HCT116 (cell line): Measurements from ENCODE around the gene LCOR. TPM values are rescaled to one million over a fixed set of nuclear protein-coding genes. Genes with fewer than 3 reads are reported as not detected.

ENCODE experiments used
- ATAC-seq: fragments of 200-7000 bp; cut with Tn5 transposase; 2 replicates; pipeline ENCODE4 v1.9.1; 2020; ENCODE audit warnings: mild to moderate bottlenecking, moderate library complexity
- BruUV-seq: library from RNA; stranded (reverse); fragments of 400-500 nt; replicated peaks from 2 replicates; lab custom pipeline; 2021; lab: Mats Ljungman, UMichigan
- CTCF ChIA-PET: fragments of 300-600 bp; sonication (Branson Sonifier 250); formaldehyde crosslinking; loops from one replicate; lab custom pipeline; 2021; ENCODE audit warnings: antibody characterized with exemption; lab: Charles Lee
- POLR2A ChIA-PET: fragments of 300-600, 350-600 bp; sonication (Branson Sonifier 250); formaldehyde crosslinking; loops from one replicate; lab custom pipeline; 2021; ENCODE audit warnings: antibody characterized with exemption; lab: Charles Lee
- RAD21 ChIA-PET, 2 experiments: fragments of 300-600 bp; sonication (Branson Sonifier 250); formaldehyde crosslinking; loops; one replicate each; lab custom pipeline; 2023; ENCODE audit warnings: low total read pairs in 2 of 2; ENCODE audit not compliant: uncharacterized antibody in 2 of 2, unreplicated experiment in 2 of 2, low non-redundant PET in 1 of 2; lab: Charles Lee
- DNase-seq: peaks from one replicate; pipeline ENCODE4 v3.0.0-alpha.2; 2010; ENCODE audit warnings: low read depth, low spot score
- H2AFZ ChIP-seq: fragments of 200-600 bp; shearing (Covaris generic), sonication (generic); 2 replicates; pipeline ENCODE4 v1.6.1; 2017; ENCODE audit warnings: low read depth, mixed run types, mixed read lengths, antibody characterized with exemption, low read length; ENCODE audit not compliant: poor library complexity, severe bottlenecking
- H3K27ac ChIP-seq: 2 replicates; pipeline ENCODE4 v1.5.1; 2012; ENCODE audit warnings: low read depth, low read length
- H3K27me3 ChIP-seq: fragments of 200-600 bp; sonication (generic); 2 replicates; pipeline ENCODE4 v1.6.1; 2016; ENCODE audit warnings: mixed run types, low read length, mixed read lengths; ENCODE audit not compliant: insufficient read depth
- H3K36me3 ChIP-seq, 2 experiments: fragments of 200-500 bp in 1 of 2; fragments of 200-600 bp in 1 of 2; sonication (Bioruptor generic) in 1 of 2; sonication (generic) in 1 of 2; 2 replicates each; pipeline versions ENCODE4 v1.5.1 to v1.6.1; 2014 to 2016; ENCODE audit warnings: low read length in 2 of 2, inconsistent platforms in 1 of 2, mixed read lengths in 1 of 2, mixed run types in 1 of 2; ENCODE audit not compliant: insufficient read depth in 2 of 2, control insufficient read depth in 1 of 2
- H3K4me1 ChIP-seq, 2 experiments: fragments of 200-600 bp in 1 of 2; sonication (generic) in 1 of 2; 2 replicates each; pipeline versions ENCODE4 v1.5.1 to v1.6.1; 2012 to 2017; ENCODE audit warnings: low read length in 2 of 2, inconsistent platforms in 1 of 2, mild to moderate bottlenecking in 1 of 2, mixed read lengths in 1 of 2, mixed run types in 1 of 2, moderate library complexity in 1 of 2; ENCODE audit not compliant: insufficient read depth in 2 of 2, control insufficient read depth in 1 of 2
- H3K4me2 ChIP-seq: fragments of 200-600 bp; sonication (generic); 2 replicates; pipeline ENCODE4 v1.6.1; 2017; ENCODE audit warnings: mixed run types, low read length, mixed read lengths
- H3K4me3 ChIP-seq, 2 experiments: fragments of 200-600 bp in 1 of 2; sonication (generic) in 1 of 2; replicated peaks in 1 of 2; 2 replicates each; pipeline ENCODE4 v1.5.1; 2011 to 2016; ENCODE audit warnings: low read length in 2 of 2, control low read depth in 1 of 2, low read depth in 1 of 2, mild to moderate bottlenecking in 1 of 2, mixed read lengths in 1 of 2, mixed run types in 1 of 2
- H3K79me2 ChIP-seq: fragments of 200-600 bp; sonication (generic); 2 replicates; pipeline ENCODE4 v1.6.1; 2017; ENCODE audit warnings: mild to moderate bottlenecking, mixed run types, low read length, moderate library complexity, mixed read lengths; ENCODE audit not compliant: insufficient read depth
- H3K9ac ChIP-seq: fragments of 200-600 bp; sonication (generic); 2 replicates; pipeline ENCODE4 v1.6.1; 2016; ENCODE audit warnings: low read length, mixed read lengths
- H3K9me2 ChIP-seq: fragments of 200-600 bp; sonication (generic), shearing (Covaris generic); 2 replicates; pipeline ENCODE4 v1.6.1; 2017; ENCODE audit warnings: mixed run types, mild to moderate bottlenecking, moderate library complexity; ENCODE audit not compliant: insufficient read depth
- H3K9me3 ChIP-seq, 2 experiments: fragments of 200-500 bp in 1 of 2; fragments of 200-600 bp in 1 of 2; sonication (Bioruptor generic) in 1 of 2; sonication (generic) in 1 of 2; 2 replicates each; pipeline ENCODE4 v1.6.1; 2014 to 2017; ENCODE audit warnings: low read length in 2 of 2, mixed read lengths in 2 of 2, inconsistent platforms in 1 of 2, low read depth in 1 of 2, mild to moderate bottlenecking in 1 of 2, mixed run types in 1 of 2, moderate library complexity in 1 of 2; ENCODE audit not compliant: control insufficient read depth in 1 of 2, insufficient read depth in 1 of 2
- H4K20me1 ChIP-seq: fragments of 200-600 bp; sonication (generic), shearing (Covaris generic); 2 replicates; pipeline ENCODE4 v1.6.1; 2017; ENCODE audit warnings: mixed run types, mild to moderate bottlenecking, moderate library complexity; ENCODE audit not compliant: insufficient read depth
- CBX3 ChIP-seq: IDR thresholded peaks from 2 replicates; pipeline ENCODE4 v1.6.1; 2012; ENCODE audit warnings: low read depth
- CEBPB ChIP-seq: IDR thresholded peaks from 2 replicates; pipeline ENCODE4 v1.6.1; 2012; ENCODE audit warnings: low read depth
- EGR1 ChIP-seq: IDR thresholded peaks from 2 replicates; pipeline ENCODE4 v1.6.1; 2012; ENCODE audit warnings: low read depth
- ELF1 ChIP-seq: IDR thresholded peaks from 2 replicates; pipeline ENCODE4 v1.6.1; 2012; ENCODE audit warnings: low read depth, borderline replicate concordance
- EZH2 ChIP-seq: fragments of 200-600 bp; sonication (generic); IDR thresholded peaks from 2 replicates; pipeline ENCODE4 v1.6.1; 2017; ENCODE audit warnings: antibody characterized with exemption, mixed run types
- EZH2phosphoT487 ChIP-seq: fragments of 200-600 bp; IDR thresholded peaks from 2 replicates; pipeline ENCODE4 v1.6.1; 2018; ENCODE audit warnings: antibody characterized with exemption, borderline replicate concordance
- FOSL1 ChIP-seq: IDR thresholded peaks from 2 replicates; pipeline ENCODE4 v1.6.1; 2012; ENCODE audit warnings: low read depth
- JUND ChIP-seq: IDR thresholded peaks from 2 replicates; pipeline ENCODE4 v1.6.1; 2012
- POLR2AphosphoS5 ChIP-seq: IDR thresholded peaks from 2 replicates; pipeline ENCODE4 v1.6.1; 2011; ENCODE audit warnings: mild to moderate bottlenecking, low read depth, low read length, moderate library complexity
- RAD21 ChIP-seq: IDR thresholded peaks from 2 replicates; pipeline ENCODE4 v1.6.1; 2012; ENCODE audit warnings: low read depth, mild to moderate bottlenecking
- SIN3A ChIP-seq: IDR thresholded peaks from 2 replicates; pipeline ENCODE4 v1.6.1; 2012; ENCODE audit warnings: low read depth
- SP1 ChIP-seq: IDR thresholded peaks from 2 replicates; pipeline ENCODE4 v1.6.1; 2012; ENCODE audit warnings: low read depth
- TCF7L2 ChIP-seq: IDR thresholded peaks from 2 replicates; pipeline ENCODE4 v1.7.0; 2011; ENCODE audit warnings: borderline replicate concordance, inconsistent platforms; ENCODE audit not compliant: insufficient read depth, insufficient read length; ENCODE audit errors: extremely low read depth
- YY1 ChIP-seq: IDR thresholded peaks from 2 replicates; pipeline ENCODE4 v1.6.1; 2011; ENCODE audit warnings: low read length, low read depth, moderate library complexity, mild to moderate bottlenecking; ENCODE audit not compliant: insufficient replicate concordance; ENCODE audit errors: extremely low read depth
- ZFX ChIP-seq: fragments of 450-650 bp; IDR thresholded peaks from 2 replicates; pipeline ENCODE4 v1.6.1; 2017
- ZNF274 ChIP-seq: fragments of 200-500 bp; sonication (Bioruptor generic); IDR thresholded peaks from 2 replicates; pipeline ENCODE4 v1.6.1; 2014; ENCODE audit warnings: mild to moderate bottlenecking, low read depth, low read length, inconsistent platforms
- intact Hi-C: fragments of 100-400 bp; cut with micrococcal nuclease; formaldehyde crosslinking; loops from 2 replicates; pipeline ENCODE4 v1.10.0; 2022
- total RNA-seq: library from RNA; stranded (reverse); gene quantifications from one replicate; pipeline ENCODE4 v1.2.1, GENCODE V29; 2021; ENCODE audit not compliant: unreplicated experiment
- TF ChIP-seq, protein P1 (sequence below): IDR thresholded peaks from 2 replicates; pipeline ENCODE4 v1.6.1; 2012
- TF ChIP-seq, protein P2 (sequence below): IDR thresholded peaks from 2 replicates; pipeline ENCODE4 v1.6.1; 2012; ENCODE audit warnings: low read depth
- TF ChIP-seq, protein P3 (sequence below): IDR thresholded peaks from 2 replicates; pipeline ENCODE4 v1.6.1; 2011; ENCODE audit warnings: mild to moderate bottlenecking, low read length, moderate library complexity; ENCODE audit not compliant: insufficient replicate concordance; ENCODE audit errors: extremely low read depth

The LCOR gene
- total RNA-seq, 1 experiment from 2014 or later: 59.9 TPM

DNA sequence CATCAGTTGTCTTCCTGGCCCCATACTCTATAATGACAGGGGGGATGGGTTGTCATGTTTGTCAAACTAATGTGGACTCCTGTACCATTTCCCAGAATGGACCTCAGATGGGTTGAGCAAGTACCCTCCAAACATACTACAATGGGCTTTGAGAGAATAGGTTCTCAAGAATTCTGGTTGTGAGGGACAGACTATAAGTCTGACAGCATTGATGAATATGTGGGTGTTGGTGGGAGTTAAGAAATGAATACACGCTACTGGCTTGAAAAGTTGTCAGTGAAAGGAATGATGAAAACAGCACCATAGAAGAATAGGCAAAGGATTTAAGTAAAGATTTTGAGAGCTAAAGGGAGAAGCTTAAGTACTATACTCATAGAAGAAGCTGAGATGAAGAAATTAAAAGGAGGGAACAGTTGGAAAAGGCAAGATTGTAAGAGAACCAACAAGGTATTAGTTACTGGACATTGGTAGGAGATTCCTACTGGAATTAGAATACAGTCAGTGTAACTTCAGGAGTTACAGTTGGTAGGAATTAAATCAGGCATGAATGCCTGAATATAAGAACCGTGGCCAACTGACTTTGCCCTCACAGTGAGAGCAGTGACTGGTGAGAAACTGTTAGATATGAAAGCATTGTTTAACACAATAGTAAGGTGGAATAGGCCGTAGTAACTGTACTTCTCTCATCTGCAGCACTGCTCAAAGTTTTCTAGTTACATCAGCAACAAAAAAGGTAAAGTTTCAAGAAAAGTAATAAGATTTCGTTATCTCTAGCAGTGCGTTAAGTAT is 86.3 kb downstream of the LCOR start:
- H3K79me2 ChIP-seq: peaks cover 21% of the 10 kb centered on the region
- no peak for TF ChIP-seq RAD21
- TF ChIP-seq, protein P1, sequence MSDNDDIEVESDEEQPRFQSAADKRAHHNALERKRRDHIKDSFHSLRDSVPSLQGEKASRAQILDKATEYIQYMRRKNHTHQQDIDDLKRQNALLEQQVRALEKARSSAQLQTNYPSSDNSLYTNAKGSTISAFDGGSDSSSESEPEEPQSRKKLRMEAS: no peak
- TF ChIP-seq CEBPB: no peak
- TF ChIP-seq SP1: no peak
- TF ChIP-seq FOSL1: no peak
- no peak for TF ChIP-seq POLR2AphosphoS5
- no peak for TF ChIP-seq CBX3
- TF ChIP-seq JUND: no peak
- TF ChIP-seq ZNF274: no peak
- no peak for TF ChIP-seq EZH2
- no peak for TF ChIP-seq TCF7L2
- TF ChIP-seq, protein P2, sequence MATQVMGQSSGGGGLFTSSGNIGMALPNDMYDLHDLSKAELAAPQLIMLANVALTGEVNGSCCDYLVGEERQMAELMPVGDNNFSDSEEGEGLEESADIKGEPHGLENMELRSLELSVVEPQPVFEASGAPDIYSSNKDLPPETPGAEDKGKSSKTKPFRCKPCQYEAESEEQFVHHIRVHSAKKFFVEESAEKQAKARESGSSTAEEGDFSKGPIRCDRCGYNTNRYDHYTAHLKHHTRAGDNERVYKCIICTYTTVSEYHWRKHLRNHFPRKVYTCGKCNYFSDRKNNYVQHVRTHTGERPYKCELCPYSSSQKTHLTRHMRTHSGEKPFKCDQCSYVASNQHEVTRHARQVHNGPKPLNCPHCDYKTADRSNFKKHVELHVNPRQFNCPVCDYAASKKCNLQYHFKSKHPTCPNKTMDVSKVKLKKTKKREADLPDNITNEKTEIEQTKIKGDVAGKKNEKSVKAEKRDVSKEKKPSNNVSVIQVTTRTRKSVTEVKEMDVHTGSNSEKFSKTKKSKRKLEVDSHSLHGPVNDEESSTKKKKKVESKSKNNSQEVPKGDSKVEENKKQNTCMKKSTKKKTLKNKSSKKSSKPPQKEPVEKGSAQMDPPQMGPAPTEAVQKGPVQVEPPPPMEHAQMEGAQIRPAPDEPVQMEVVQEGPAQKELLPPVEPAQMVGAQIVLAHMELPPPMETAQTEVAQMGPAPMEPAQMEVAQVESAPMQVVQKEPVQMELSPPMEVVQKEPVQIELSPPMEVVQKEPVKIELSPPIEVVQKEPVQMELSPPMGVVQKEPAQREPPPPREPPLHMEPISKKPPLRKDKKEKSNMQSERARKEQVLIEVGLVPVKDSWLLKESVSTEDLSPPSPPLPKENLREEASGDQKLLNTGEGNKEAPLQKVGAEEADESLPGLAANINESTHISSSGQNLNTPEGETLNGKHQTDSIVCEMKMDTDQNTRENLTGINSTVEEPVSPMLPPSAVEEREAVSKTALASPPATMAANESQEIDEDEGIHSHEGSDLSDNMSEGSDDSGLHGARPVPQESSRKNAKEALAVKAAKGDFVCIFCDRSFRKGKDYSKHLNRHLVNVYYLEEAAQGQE: no peak
- TF ChIP-seq YY1: no peak
- no peak for TF ChIP-seq ZFX
- TF ChIP-seq, protein P3, sequence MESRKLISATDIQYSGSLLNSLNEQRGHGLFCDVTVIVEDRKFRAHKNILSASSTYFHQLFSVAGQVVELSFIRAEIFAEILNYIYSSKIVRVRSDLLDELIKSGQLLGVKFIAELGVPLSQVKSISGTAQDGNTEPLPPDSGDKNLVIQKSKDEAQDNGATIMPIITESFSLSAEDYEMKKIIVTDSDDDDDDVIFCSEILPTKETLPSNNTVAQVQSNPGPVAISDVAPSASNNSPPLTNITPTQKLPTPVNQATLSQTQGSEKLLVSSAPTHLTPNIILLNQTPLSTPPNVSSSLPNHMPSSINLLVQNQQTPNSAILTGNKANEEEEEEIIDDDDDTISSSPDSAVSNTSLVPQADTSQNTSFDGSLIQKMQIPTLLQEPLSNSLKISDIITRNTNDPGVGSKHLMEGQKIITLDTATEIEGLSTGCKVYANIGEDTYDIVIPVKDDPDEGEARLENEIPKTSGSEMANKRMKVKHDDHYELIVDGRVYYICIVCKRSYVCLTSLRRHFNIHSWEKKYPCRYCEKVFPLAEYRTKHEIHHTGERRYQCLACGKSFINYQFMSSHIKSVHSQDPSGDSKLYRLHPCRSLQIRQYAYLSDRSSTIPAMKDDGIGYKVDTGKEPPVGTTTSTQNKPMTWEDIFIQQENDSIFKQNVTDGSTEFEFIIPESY: no peak
- TF ChIP-seq EZH2phosphoT487: no peak
- no peak for TF ChIP-seq ELF1
- no peak for TF ChIP-seq SIN3A
- no peak for TF ChIP-seq EGR1
- TF ChIP-seq, all 23 proteins: peak for 0
- BruUV-seq: no TSS peak
- Histone ChIP-seq H3K4me1 (no peaks in the 10 kb centered on the region), H3K4me2 (no peak overlapping the region), H3K4me3 (no peak overlapping the region), H3K9me2 (no peaks in the 10 kb centered on the region), H3K27me3 (no peaks in the 10 kb centered on the region), H3K9me3 (no peaks in the 10 kb centered on the region), H3K9ac (no peak overlapping the region), H4K20me1 (peaks cover 7% of the 10 kb centered on the region; the same call in 1 of the 2 replicates), H3K27ac (no peak overlapping the region), H2AFZ (no peak overlapping the region), H3K36me3 (no peaks in the 10 kb centered on the region)
- ChIA-PET CTCF (no interaction called here), POLR2A (no interaction called here), RAD21 (no interaction called here)
- intact Hi-C loops: loop anchor here (10.0 kb wide), 1 partner anchor 106 kb away; no protein-coding TSS in a partner anchor
- DNase-seq (no peak), ATAC-seq (no peak)
